GM18502 (cell line): ENCODE results near the gene CTAGE15.
"Not testable (repeated sequence)": the region's sequence is repeated elsewhere in the genome, so short reads cannot be mapped to it uniquely, and the experiment has no call there.

Source experiments
- ATAC-seq: cut with Tn5 transposase; IDR thresholded peaks from one replicate; pipeline ENCODE4 v1.9.1; 2021; ENCODE audit warnings: mild to moderate bottlenecking; ENCODE audit not compliant: unreplicated experiment, poor library complexity

CTAGE15 gene

DNA sequence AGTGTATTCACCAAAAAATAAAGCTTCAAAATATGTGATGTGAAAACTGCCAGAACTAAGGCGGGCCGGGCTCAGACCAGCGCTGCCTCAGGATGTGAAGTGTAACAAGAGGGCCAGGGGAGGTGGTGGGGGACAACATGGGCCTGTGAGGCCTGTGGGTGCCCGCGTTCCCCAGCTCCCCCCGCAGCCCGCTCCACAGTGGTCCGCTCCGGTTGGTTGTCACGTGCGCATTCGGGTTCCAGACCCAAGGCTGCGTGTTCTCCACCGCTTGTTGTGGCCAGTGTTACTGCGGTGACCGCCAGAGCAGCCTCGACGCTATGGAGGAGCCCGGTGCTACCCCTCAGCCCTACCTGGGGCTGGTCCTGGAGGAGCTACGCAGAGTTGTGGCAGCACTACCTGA lies at the start of gene CTAGE15:
TSS of gene CTAGE15 (plus strand) at position 301 of the 400 bp plus-strand sequence. CDS start at position 318, 17 bp downstream.
- not testable (repeated sequence) for ATAC-seq

DNA sequence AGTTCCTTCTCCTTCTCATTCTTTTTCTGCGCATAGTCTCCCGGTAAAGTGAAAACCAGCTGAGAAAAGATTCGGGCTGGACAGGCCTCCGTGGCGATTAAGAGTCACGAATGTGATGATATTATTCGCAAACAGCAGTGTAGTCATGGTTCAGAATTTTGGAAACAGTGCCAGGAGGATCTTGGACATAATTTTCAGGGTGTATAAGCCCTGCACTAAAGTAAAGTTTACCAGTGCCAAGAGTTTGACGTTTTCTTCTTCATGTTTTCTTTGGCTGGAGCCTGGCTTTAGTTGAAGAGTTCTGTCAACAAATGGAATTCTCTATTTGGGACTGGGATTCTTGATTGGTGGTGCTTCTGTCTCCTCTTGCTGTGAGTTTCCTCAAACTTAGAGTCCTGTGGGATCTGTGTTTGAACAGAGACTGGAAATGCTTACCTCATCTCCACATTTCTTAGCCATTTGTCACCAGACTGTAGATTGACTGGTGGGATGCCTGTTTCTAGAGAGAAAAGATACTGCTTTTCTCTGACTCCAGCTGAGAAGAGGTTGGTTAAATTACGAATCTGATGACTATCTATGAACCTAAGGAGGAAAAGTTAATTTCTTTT lies 49.2 kb upstream of the CTAGE15 start:
- not testable (repeated sequence) for ATAC-seq

DNA sequence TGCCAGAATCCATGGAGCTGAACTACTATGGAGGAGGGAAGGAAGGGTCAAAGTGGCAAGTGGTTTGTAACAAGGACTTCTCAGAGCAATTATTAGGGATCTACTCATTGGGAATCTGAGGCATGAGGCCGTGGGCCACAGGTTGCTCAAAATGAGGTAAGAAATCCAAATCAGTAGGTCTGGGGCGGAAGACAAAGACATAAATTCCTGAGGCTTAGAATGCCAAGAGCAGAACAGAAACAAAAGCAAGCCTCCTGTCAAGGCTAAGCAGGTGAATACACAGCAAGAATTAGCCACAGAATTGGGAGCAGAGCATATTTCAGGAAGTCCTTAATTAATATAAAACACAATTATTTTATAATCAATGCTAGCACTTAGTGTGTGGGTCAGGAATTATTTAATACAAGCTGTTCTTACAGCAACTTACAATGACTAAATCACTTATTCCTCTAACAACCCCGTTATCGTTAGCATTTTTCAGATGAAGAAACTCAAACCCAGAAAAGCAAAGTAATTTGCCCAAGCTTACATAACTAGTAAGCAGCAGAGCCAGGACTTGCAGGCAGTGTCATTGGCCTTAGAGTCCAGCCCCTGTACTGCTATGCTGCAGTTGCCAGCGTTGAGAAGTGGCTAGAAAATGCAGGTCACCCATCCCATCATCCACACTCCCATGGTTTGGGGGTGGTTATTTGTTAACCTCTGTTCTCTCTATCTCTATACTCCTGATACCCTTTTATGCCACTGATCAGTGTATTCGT lies 40.3 kb upstream of the CTAGE15 start:
- not testable (repeated sequence) for ATAC-seq

- ATAC-seq: not testable (repeated sequence)
Observed at GRCh38 chr7:143531932-143532331, 39.7 kb upstream of the CTAGE15 start.

DNA sequence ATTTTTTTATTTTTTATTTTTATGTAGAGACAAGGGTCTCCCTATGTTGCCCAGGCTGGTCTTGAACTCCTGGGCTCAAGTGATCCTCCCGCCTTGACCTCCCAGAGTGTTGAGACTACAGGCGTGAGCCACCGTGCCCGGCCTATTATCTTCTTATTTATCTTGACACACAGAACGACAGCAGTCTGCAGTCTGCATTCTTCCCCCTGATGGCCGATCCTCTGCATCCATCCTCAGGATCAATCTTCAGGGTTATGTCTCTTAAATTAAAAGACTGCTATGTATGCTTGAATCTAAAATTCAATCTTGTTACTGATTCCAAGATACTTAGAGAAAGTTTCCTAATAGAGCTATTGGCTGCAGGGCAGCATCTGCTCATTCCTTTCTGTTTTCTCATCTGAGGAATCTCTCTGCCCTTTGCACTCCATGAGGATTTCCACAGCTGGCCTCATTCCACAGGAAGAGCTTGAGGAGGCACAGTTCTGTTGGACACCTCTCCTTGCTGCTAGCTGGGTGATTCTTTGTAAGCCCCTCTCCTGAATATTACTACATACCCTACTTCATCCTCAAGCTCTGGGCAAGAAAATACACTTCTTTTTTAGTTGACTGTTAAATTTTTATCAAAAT lies 38.3 kb upstream of the CTAGE15 start:
- not testable (repeated sequence) for ATAC-seq

GRCh38 chr7:143536443-143536842 lies 35.2 kb upstream of the CTAGE15 start:
- not testable (repeated sequence) for ATAC-seq

- ATAC-seq: not testable (repeated sequence)
Observed at GRCh38 chr7:143543288-143544038, 28.1 kb upstream of the CTAGE15 start.

DNA sequence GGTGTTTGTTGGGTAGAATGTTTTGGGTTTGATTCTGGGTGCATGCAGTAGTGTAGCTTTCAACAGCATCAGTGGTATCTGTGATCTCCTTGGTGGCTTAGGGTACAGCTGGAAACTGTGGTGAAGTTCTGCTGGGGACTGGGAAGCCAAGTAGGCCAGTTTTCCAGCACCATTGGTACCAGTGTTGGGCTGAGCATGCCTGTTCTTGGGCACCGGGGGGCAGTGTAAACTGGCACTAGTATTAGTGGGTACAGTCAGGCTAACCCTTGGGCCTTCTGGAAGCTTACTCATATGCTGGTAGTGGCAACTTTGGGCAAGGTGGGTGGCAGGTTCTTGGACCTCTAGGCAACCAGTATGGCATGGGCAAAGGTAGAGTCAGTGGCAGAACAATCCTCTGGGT lies 15.6 kb upstream of the CTAGE15 start:
- ATAC-seq: not testable (repeated sequence)

DNA sequence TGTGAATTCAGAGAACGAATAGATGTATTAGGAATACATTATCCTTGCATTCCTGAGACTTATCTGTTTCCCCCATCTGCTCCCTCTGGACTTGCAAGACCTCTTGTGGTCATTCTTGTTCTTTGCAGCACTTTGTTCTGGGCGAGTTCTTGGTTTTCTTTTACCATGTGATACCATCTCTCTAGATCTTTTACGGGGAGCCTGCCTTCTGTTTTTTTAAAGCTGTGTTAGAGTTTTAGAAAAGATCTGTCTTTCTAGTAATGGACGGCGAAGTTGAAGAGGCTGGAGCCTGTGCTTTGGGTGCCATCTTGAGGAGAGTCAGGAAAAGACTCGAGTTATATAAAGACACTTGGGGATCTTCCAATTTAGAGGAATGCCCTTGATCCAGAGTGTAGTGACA lies 8.3 kb upstream of the CTAGE15 start:
- peak; percentile 57 for ATAC-seq

DNA sequence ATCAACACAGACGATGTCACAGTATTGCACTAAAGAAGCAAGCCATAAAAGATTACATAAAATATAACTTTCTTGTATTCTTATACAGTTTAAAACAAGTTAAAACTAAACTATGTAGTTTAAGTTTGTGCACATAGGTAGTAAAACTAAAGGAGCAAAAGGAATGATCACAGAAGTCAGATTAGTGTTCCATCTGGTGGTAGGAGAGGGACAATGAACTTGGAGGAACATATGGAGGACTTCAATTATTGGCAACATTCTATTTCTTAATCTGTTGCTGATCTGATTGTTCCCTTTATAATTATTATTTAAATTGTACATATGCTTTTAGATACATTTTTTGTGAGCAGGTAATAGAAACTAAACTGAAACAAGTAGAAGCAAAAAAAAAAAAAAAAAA lies 5.6 kb upstream of the CTAGE15 start:
- not testable (repeated sequence) for ATAC-seq

- not testable (repeated sequence) for ATAC-seq
Observed at GRCh38 chr7:143588183-143588582, 16.6 kb downstream of the CTAGE15 start.

GRCh38 chr7:143589897-143590296 lies 18.3 kb downstream of the CTAGE15 start:
- not testable (repeated sequence) for ATAC-seq

GRCh38 chr7:143598086-143598485 lies 26.5 kb downstream of the CTAGE15 start:
- ATAC-seq: not testable (repeated sequence)

- ATAC-seq: not testable (repeated sequence)
Observed at GRCh38 chr7:143603549-143603948, 31.9 kb downstream of the CTAGE15 start.

- ATAC-seq: not testable (repeated sequence)
Observed at GRCh38 chr7:143606088-143606487, 34.5 kb downstream of the CTAGE15 start.

GRCh38 chr7:143615545-143615944 lies 43.9 kb downstream of the CTAGE15 start:
- not testable (repeated sequence) for ATAC-seq

- ATAC-seq: not testable (repeated sequence)
Observed at GRCh38 chr7:143617204-143617603, 45.6 kb downstream of the CTAGE15 start.

GRCh38 chr7:143620058-143620457 lies 48.5 kb downstream of the CTAGE15 start:
- peak; percentile 48 for ATAC-seq

DNA sequence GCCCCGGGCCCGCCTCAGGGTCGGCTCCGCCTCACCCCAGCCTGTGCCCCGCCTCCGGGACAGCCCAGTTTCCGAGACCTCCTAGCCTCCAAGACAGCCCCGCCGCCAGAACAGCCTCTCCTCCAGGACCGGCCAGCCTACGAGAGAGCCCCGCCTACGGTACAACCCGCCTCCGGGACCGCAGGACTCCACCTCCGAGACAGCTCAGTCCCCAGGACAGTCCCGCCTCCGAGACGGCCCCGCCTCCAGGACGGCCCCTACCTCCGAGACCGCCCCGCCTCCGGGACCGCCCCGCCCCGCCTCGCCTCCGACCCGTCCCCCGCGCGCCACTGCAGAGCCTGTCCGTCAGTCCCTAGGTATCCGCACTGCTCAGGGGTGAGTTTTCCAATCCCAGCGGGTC lies 49.0 kb downstream of the CTAGE15 start, which contains the start of gene TCAF2:
TSS of gene TCAF2 (plus strand) at position 329 of the 400 bp plus-strand sequence.
- peak; percentile 83 for ATAC-seq

DNA sequence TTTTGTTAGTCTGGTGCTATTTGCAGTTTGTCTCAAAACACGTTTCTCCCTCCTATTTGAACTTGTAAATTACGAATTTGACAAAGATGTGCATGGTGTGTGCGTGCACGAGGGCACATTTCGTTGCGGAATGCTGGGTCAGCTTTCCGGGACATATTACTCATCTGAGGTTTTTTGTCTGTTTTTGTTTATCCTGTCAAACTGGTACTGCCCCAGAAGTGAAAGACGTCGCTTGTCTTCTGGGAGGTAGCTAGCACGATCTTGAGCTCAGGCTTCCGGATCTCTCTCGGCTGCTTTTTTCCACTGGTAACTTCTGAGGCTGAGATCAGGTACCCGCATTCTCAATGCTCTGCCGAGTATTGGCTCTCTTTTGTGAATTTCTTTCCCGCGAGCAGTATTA lies 49.6 kb downstream of the CTAGE15 start:
- ATAC-seq: peak; percentile 41
